Measurements from ENCODE around the gene NRDC.

Gene NRDC

DNA sequence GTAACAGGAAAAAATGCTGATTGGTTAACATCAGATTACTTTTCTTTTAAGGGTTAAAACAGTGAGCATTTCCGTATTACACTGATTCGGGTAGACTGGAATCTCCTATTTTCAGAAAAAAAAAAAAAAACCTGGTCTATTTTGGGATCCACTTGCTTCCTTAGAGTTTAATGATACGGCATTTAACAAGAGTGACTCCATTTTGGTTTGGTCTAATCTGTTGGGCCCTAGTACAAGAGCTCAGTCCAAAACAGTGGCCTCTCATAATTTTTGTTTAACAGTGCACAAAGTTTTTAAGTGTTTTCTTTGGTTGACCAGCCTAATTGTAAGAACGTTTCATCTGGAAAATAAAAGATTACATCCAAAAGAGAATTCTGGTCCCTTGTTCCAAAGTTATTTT lies 120.2 kb downstream of the NRDC start:
- no peak for DNase-seq

DNA sequence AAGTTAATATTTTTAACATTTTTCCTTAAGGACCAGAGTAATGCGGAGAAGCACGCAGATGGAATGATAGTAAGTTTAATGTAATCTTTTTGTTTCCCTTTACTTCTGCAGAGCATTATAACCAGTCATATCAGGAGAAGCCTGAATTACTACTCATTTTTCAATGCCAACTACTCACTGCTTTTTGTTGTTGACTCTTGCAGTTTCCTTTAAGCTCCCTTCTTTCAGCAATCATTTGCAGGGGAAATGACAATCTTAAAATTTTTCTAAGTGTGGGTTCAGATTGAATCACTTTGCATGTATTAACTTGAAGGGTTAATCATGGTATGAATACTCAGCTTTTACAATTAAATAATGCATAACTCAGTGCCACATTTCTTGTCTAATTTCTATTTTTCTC lies 122.2 kb downstream of the NRDC start:
- DNase-seq, result no peak

DNA sequence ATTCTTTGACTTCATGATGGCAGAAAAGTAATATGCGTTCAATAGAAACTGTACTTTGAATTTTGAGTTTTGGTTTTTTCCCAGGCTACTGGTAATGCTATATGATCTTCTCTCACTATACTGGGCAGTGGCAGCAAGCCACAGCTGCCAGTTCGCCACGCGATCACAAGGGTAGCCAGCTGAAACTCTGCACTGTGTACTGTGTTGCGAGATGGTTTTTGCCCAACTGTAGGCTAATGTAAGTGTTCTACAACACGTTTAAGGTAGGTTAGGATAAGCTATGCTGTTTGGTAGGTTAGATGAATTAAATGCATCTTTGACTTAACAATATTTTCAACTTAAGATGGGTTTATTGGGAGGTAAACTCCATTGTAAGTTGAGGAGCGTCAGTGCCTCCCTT lies 123.1 kb downstream of the NRDC start:
- no peak for DNase-seq

DNA sequence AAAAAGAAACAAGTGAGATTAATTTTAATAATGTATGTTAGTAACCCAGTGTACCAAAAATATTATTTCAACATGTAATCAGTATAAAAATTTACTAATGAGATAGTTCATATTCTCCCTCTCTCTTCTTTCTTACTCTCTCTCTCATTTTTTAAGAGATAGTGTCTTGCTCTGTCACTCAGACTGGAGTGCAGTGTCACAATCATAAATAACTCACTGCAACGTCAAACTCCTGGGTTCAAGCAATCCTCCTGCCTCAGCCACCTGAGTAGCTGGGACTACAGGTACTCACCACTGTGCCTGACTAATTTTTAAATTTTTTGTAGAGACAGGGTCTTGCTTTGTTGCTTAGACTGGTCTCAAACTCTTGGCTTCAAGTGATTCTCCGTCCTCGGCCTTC lies 123.9 kb downstream of the NRDC start:
- no peak for DNase-seq

DNA sequence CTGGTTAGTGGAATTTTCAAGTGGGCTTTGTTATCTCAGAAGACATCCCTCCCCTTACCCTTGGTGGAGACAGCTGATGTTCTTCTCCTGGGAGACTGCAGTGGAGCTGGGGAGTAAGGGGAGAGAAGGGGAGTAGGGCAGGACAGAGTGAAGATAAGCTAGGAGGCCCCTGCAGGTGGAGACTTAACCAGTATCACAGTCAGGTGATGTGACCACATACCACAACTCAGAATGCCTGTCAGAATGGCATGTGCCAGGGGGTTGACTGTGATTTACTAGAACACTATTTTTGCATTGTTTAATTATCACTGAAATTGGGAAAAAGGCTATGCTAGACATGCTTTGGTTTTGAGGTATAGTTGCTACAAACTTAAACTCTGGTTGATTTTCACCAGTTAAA lies 124.6 kb downstream of the NRDC start:
- no peak for DNase-seq

DNA sequence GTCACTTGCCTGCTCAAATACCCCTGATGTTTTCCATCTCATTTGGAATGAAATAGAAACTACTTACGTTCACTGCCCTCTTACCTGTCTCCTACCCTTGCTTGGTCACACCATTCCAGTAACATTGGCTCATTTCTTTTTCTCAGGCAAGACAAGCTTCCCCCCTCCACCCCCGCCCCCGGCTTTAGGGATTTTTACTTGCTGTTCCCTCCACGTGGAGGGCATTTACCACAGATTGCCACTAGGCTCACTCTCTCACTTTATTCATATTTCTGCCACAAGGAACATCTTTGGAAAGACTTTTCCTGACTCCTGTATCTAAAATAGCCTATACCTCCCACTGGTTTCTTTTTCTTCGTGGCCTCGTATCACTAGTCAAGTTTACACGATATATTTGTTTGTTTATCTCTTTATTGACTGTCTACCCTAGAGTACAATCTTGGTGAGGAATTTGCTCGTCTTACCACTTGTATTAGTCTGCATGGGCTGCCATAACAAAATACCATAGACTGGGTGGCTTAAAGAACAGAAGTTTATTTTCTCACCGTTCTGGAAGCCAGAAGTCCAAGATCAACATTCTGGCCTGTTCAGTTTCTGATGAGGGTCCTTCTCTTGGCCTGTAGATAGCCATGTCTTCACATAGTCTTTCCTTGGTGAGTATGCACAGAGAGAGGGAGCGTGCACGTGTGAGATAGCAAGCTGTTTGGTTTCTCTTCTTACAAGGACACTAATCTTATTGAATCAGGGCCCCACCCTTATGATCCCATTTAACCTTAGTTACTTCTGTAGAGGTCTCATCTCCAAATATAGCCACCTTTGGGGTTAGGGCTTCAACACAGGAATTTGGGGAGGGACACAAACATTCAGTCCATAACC lies 126.2 kb downstream of the NRDC start:
- DNase-seq, result no peak

DNA sequence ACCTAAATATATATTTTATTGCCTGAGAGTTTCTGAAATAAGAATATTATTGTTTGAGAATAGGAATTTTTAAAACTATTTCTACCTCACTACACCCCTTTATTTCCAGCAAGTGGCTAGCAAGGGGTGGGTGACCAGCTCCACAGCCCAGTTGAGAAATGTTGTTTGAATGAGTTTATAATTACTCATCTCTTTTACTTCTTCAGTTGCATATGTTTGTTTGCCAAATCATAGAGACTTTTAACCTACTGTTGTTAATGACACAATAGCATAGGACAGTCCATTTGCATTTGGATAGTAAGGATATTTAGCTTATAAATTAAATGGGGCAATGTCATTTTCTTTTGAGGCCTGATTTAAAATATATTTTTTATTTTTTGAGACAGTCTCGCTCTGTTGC lies 127.8 kb downstream of the NRDC start:
- DNase-seq, result no peak

DNA sequence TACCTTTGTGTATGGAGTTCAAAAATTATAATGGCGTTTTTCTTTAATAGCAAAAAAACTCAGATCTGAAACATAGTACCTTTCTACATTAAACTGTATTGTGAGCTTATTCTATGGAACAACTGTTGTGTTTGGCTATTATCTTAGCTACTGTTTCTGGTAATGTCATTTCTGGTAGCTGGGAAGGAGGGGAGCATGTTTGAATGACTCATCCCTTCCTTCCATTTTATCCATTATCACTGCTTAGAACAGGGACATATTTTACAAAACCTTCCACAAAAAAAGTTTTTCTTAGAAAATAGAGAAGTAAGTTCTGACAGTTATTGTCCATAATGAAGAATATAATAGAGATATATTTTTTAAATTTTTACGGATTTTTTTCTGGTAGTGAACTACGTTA lies 128.3 kb downstream of the NRDC start:
- no peak for DNase-seq

DNA sequence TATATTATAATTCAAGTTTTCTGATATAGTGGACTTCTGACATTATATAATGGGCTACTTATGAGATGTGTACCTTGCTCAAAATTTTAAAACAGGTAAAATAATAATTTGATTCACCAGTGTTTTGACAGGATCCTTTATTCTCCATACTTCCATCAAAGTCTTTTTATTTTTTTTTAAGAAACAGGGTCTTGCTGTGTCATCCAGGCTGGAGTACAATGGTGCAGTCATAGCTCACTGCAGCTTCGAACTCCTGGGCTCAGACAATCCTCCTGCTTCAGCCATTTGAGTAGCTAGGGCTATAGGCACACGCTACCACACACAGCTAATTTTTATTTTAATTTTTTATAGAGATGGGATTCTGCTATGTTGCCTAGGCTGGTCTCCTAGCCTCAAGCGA lies 129.4 kb downstream of the NRDC start:
- DNase-seq, result no peak

DNA sequence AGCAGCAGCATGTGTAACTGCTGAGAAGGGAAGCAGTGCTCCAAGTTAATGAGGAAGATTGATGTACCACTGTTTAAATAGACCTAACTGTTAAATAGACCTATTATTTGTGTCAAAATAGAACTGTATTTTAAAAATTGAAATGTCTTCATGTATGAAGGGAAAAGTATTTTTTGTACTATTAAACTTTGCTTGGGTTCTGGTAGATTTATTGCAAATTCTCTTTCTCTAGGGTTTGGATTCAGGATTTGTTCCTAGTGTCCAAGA lies 133.3 kb downstream of the NRDC start:
- no peak for DNase-seq

DNA sequence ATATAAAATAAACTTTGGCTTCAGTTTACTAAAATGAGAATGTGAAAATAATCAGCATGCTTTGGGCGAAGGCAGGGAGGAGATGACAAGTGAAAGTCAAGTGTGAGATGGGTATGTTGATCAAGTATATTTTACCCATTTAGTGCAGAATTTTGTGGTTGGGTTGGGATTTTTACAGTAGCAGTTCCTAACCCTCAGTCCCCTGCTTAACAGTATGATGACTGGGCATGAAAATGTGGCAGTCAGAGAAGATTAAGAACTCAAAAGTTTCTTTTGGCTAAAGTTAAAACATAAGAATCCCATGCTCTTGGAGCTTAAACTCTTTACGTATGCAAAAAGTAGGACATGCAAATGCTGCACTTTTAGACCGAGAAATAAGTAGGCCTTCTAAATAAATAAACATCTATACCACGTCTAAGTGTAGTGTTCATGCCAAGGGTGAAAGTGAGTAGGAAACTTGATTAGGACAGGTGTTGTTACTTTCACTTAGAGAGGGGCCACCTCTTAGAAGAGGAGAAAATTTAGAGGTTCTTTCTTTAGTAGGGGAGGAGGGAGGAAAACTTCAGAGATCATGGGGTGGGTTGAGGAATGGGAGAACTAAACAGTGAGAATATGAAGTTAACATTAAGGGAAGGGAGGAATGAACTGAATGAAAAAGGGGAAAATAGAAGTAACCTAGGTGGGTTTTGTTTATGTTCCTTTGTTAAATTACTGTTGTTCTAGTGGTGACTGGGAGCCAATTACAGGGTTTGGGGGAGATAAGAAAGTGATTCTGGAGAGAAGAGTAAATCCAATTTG lies 133.8 kb downstream of the NRDC start:
- DNase-seq, result no peak

DNA sequence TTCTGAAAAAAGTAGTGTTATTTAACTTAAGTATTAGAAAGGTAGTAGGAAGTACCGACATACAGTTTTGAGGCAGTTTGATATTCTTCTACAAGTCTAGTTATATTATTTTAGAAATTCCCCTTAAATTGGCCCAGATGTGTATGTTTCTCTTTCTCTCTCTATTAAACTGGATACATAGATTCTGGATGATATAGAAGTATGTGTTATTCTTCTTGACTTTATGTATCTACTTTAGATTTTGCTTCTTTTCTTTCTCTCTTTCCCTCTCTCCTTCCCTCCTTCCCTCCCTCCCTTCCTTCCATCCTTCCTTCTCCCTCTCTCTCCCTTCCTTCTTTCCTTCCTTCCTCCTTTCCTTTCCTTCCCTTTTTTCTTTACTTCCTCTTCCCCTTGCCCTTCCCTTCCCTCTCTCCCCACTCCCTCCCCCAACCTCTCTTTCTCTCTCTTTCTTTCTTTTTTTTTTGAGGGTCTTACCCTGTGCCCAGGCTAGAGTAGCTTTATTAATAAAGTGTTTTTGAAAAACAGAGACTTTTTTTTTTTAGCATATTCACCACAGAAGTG lies 137.3 kb downstream of the NRDC start:
- DNase-seq, result no peak

DNA sequence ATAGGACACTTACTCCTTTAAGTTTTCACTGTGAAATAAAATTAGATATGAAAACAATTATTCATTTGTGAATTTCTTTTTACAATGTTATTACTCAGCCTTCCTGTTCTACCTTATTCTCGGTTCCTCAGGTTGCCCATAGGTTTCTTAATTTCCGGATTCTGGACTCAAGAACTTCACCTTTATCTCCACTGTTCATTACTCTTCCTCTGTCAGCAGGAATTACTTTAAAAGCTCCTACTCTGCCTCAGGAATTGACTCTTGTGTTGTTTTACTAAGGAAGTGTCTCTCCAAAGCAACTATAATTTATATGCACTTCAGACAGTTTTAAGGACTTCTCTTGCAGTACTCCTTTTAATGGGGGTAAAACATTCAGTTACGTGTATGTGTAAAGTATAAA lies 137.9 kb downstream of the NRDC start:
- DNase-seq, result no peak

Data from DMS79 treated with DMSO at 0.1 percent for 48 hours (cell line).